B cell (primary cell): ENCODE data around the gene GDPD4. TPM values are rescaled to one million over a fixed set of nuclear protein-coding genes. Genes with fewer than 3 reads are reported as not detected.

Experiments used
- ATAC-seq: fragments of 200-7000 bp; cut with Tn5 transposase; one replicate; pipeline ENCODE4 v1.10.0; 2021; ENCODE audit warnings: low read depth, mild to moderate bottlenecking, moderate number of reproducible peaks, moderate library complexity
- CTCF ChIA-PET: fragments of 350-600 bp; sonication (Branson Sonifier 250); formaldehyde crosslinking; loops from one replicate; lab custom pipeline; 2021; ENCODE audit warnings: antibody characterized with exemption, inconsistent platforms; lab: Charles Lee
- POLR2A ChIA-PET: fragments of 350-600 bp; sonication (Branson Sonifier 250); formaldehyde crosslinking; loops from one replicate; lab custom pipeline; 2021; ENCODE audit warnings: antibody characterized with exemption; lab: Charles Lee
- DNase-seq: peaks from one replicate; pipeline ENCODE4 v3.0.0; 2013
- H2AFZ ChIP-seq: 2 replicates; pipeline ENCODE4 v1.6.1; 2012; ENCODE audit warnings: mild to moderate bottlenecking, low read depth, low read length; ENCODE audit not compliant: insufficient read depth, poor library complexity, severe bottlenecking
- H3K27ac ChIP-seq, 2 donors: 1 replicate in 1 of 2; 2 replicates in 1 of 2; pipeline ENCODE4 v1.5.1; 2012 to 2013; ENCODE audit warnings: low read length in 2 of 2, mild to moderate bottlenecking in 2 of 2, moderate library complexity in 1 of 2
- H3K27me3 ChIP-seq, 4 experiments: fragments of 200-600 bp in 1 of 4; sonication (generic) in 1 of 4; replicated peaks in 1 of 4; 1 replicate in 2 of 4; 2 replicates in 2 of 4; pipeline versions ENCODE4 v1.6.1 to v1.7.0; 2013 to 2016; ENCODE audit warnings: low read length in 3 of 4, mild to moderate bottlenecking in 2 of 4, mixed read lengths in 1 of 4, moderate library complexity in 1 of 4; ENCODE audit not compliant: insufficient read depth in 4 of 4, control insufficient read depth in 3 of 4; ENCODE audit errors: control extremely low read depth in 1 of 4
- H3K36me3 ChIP-seq, 2 experiments: replicated peaks in 1 of 2; 1 replicate in 1 of 2; 2 replicates in 1 of 2; pipeline versions ENCODE4 v1.6.1 to v1.7.1; 2013; ENCODE audit warnings: low read length in 1 of 2; ENCODE audit not compliant: insufficient read depth in 2 of 2, control insufficient read depth in 1 of 2; ENCODE audit errors: control extremely low read depth in 1 of 2, extremely low read depth in 1 of 2
- H3K4me1 ChIP-seq, 2 donors: fragments of 200-600 bp in 1 of 2; sonication (generic) in 1 of 2; 1 replicate in 1 of 2; 2 replicates in 1 of 2; pipeline versions ENCODE4 v1.5.1 to v1.6.1; 2013 to 2017; ENCODE audit warnings: low read length in 2 of 2; ENCODE audit not compliant: control insufficient read depth in 2 of 2, insufficient read depth in 2 of 2
- H3K4me2 ChIP-seq: replicated peaks from 2 replicates; pipeline ENCODE3; 2012; ENCODE audit warnings: mild to moderate bottlenecking, low read depth, low read length; ENCODE audit not compliant: poor library complexity, severe bottlenecking
- H3K4me3 ChIP-seq, 5 experiments: fragments of 200-600 bp in 1 of 5; sonication (generic) in 1 of 5; 1 replicate in 3 of 5; 2 replicates in 2 of 5; pipeline versions ENCODE4 v1.5.1 to v1.7.0; 2011 to 2016; ENCODE audit warnings: low read length in 4 of 5, mild to moderate bottlenecking in 4 of 5, low read depth in 2 of 5, control low read depth in 1 of 5, moderate library complexity in 1 of 5; ENCODE audit not compliant: insufficient read depth in 1 of 5; ENCODE audit errors: control extremely low read depth in 1 of 5, extremely low read depth in 1 of 5
- H3K79me2 ChIP-seq: fragments of 200-600 bp; sonication (generic); one replicate; pipeline ENCODE4 v1.6.0; 2016; ENCODE audit warnings: low read length; ENCODE audit not compliant: control insufficient read depth, insufficient read depth
- H3K9ac ChIP-seq: fragments of 200-600 bp; sonication (generic); 2 replicates; pipeline ENCODE4 v1.6.1; 2017; ENCODE audit warnings: mild to moderate bottlenecking, low read length, moderate library complexity
- H3K9me3 ChIP-seq, 3 donors: one replicate each; pipeline versions ENCODE4 v1.6.1 to v1.7.1; 2013; ENCODE audit warnings: low read length in 2 of 3; ENCODE audit not compliant: control insufficient read depth in 2 of 3, insufficient read depth in 1 of 3; ENCODE audit errors: control extremely low read depth in 1 of 3
- H4K20me1 ChIP-seq: 2 replicates; pipeline ENCODE4 v1.6.0; 2012; ENCODE audit warnings: mild to moderate bottlenecking, low read length; ENCODE audit not compliant: insufficient read depth, control insufficient read depth, poor library complexity, severe bottlenecking
- H3K27ac Mint-ChIP-seq: one replicate; pipeline ENCODE4 v1.8.0; 2021; ENCODE audit warnings: mixed read lengths
- H3K27me3 Mint-ChIP-seq: one replicate; pipeline ENCODE4 v1.8.0; 2021; ENCODE audit warnings: mixed read lengths
- H3K4me1 Mint-ChIP-seq: one replicate; pipeline ENCODE4 v1.8.0; 2021; ENCODE audit warnings: mixed read lengths
- H3K4me3 Mint-ChIP-seq: one replicate; pipeline ENCODE4 v1.8.0; 2021; ENCODE audit warnings: mixed read lengths
- H3K9me3 Mint-ChIP-seq: one replicate; pipeline ENCODE4 v1.8.0; 2022; ENCODE audit warnings: mixed read lengths; ENCODE audit not compliant: insufficient read depth
- EZH2 ChIP-seq: IDR thresholded peaks from 2 replicates; pipeline ENCODE4 v1.6.1; 2012; ENCODE audit warnings: borderline replicate concordance, low read depth, mild to moderate bottlenecking, moderate library complexity, low read length; ENCODE audit not compliant: insufficient read depth, poor library complexity, severe bottlenecking
- WGBS: methylation state at CpG from one replicate; pipeline ENCODE4 v1.1.5; 2013; ENCODE audit warnings: missing lambda C conversion rate; ENCODE audit not compliant: insufficient coverage; 5-methylcytosine and 5-hydroxymethylcytosine counted together
- intact Hi-C: fragments of 100-400 bp; cut with micrococcal nuclease; formaldehyde crosslinking; loops from one replicate; pipeline ENCODE4 v1.10.0; 2022
- polyA plus RNA-seq: library from polyadenylated mRNA; depleted of rRNA; stranded (reverse); fragments of >200 nt; gene quantifications from 2 replicates; pipeline ENCODE4 v1.2.3, GENCODE V29; 2012
- total RNA-seq, 2 donors: library from RNA; stranded (reverse); fragments of 120-200 nt in 1 of 2; gene quantifications; 1 replicate in 1 of 2; 2 replicates in 1 of 2; pipeline versions ENCODE4 v1.2.3 to v1.2.4, GENCODE V29; 2013 to 2022
- TF ChIP-seq, protein P1 (sequence below): fragments of 200-600 bp; IDR thresholded peaks from one replicate; pipeline ENCODE4 v1.8.0; 2022; ENCODE audit warnings: antibody characterized with exemption, mild to moderate bottlenecking

Gene GDPD4
- total and polyA plus RNA-seq, 2 donors (not counting 1 experiment from before 2014, with no cell fraction given) = not detected

DNA sequence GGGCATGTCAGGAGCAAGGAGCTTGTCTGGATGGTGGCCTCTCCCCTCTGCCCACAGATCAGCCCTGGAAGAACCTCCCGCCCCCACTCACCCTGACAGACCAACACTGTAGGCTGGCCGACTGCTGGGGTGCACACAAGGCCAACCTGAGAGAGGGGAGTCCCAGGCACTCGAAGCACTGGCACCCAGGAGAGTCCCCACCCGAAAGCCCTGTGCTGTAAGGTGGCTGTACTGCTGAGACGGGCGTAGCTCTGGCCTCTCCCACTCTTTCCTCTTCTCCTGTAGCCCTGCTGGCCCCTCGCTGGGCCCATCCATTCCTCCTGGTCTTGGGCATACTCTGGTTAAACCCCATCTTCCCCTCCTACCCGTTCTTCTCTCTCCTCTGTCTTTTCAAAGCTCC, 133.7 kb downstream of the GDPD4 start:
- Mint-ChIP-seq H3K27ac (no peak overlapping the region), H3K27me3 (no peaks in the 10 kb centered on the region), H3K4me1 (no peaks in the 10 kb centered on the region), H3K4me3 (no peak overlapping the region), H3K9me3 (no peaks in the 10 kb centered on the region)
- ATAC-seq (no peak), DNase-seq (no peak)
- Histone ChIP-seq H3K79me2 (no peaks in the 10 kb centered on the region), H3K9me3 (no peaks in the 10 kb centered on the region), H3K4me1 (no peaks in the 10 kb centered on the region), H3K4me2 (no peak overlapping the region), H3K9ac (no peak overlapping the region), H3K36me3 (no peaks in the 10 kb centered on the region), H2AFZ (no peak overlapping the region), H4K20me1 (no peaks in the 10 kb centered on the region), H3K27ac (no peak overlapping the region), H3K4me3 (no peak overlapping the region), H3K27me3 (no peaks in the 10 kb centered on the region)
- TF ChIP-seq EZH2 = no peak
- TF ChIP-seq, protein P1, sequence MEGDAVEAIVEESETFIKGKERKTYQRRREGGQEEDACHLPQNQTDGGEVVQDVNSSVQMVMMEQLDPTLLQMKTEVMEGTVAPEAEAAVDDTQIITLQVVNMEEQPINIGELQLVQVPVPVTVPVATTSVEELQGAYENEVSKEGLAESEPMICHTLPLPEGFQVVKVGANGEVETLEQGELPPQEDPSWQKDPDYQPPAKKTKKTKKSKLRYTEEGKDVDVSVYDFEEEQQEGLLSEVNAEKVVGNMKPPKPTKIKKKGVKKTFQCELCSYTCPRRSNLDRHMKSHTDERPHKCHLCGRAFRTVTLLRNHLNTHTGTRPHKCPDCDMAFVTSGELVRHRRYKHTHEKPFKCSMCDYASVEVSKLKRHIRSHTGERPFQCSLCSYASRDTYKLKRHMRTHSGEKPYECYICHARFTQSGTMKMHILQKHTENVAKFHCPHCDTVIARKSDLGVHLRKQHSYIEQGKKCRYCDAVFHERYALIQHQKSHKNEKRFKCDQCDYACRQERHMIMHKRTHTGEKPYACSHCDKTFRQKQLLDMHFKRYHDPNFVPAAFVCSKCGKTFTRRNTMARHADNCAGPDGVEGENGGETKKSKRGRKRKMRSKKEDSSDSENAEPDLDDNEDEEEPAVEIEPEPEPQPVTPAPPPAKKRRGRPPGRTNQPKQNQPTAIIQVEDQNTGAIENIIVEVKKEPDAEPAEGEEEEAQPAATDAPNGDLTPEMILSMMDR = no peak
- WGBS = 62% methylated on average over 7 of the region's 8 CpGs
- POLR2A ChIA-PET = no interaction called here
- intact Hi-C loops = no loop called here
- CTCF ChIA-PET = no interaction called here

DNA sequence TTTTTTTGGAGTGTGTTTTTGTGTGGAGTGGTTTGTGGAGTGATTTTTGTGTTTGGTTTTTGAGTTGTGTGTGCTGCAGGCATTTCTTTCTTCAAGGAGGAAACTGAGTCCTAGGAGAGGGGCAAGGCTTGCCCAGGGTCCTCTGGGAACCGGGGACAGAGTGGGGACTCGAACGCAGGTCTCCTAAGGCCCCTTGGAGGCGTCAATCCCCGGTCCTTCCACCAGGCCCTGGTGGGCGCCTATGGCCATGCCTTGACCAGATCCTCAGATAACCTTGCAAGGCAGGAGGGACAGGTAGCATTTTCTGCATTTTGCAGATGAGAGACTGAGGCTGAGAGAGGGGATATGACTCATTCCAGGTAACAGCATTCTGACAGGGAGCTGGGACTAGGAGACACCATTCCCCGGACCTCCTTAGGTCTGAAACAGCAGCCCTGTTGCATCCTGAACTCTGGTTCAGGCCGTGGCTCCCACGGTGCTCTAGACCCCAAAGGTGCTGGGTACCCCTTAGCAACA, 134.3 kb downstream of the GDPD4 start:
- no peaks in the 10 kb centered on the region for H3K79me2 ChIP-seq
- no peak overlapping the region for H3K9ac ChIP-seq
- H3K36me3 ChIP-seq = no peaks in the 10 kb centered on the region
- H3K4me3 ChIP-seq = no peak overlapping the region
- no peak for TF ChIP-seq EZH2
- TF ChIP-seq, protein P1 = no peak
- H3K27me3 ChIP-seq = no peaks in the 10 kb centered on the region
- ChIA-PET POLR2A (no interaction called here), CTCF (no interaction called here)
- intact Hi-C loops = no loop called here
- Mint-ChIP-seq H3K27me3 (no peaks in the 10 kb centered on the region), H3K4me1 (no peaks in the 10 kb centered on the region), H3K9me3 (no peaks in the 10 kb centered on the region), H3K27ac (no peak overlapping the region), H3K4me3 (no peak overlapping the region)
- 88% methylated on average over 9 of the region's 9 CpGs for WGBS
- ATAC-seq (no peak), DNase-seq (no peak)
- H3K4me2 ChIP-seq = no peak overlapping the region
- no peak overlapping the region for H2AFZ ChIP-seq
- H3K9me3 ChIP-seq = no peaks in the 10 kb centered on the region
- no peak overlapping the region for H3K27ac ChIP-seq
- no peaks in the 10 kb centered on the region for H3K4me1 ChIP-seq
- H4K20me1 ChIP-seq = no peaks in the 10 kb centered on the region

Other genes with a start within 250 kb of the GDPD4 start
- gene CAPN5, start 234.7 kb downstream of the GDPD4 start, total RNA-seq = 0.74 and 2.3 TPM in 2 replicates
- gene CAPN5, start 234.7 kb downstream of the GDPD4 start, polyA plus RNA-seq = 0.45 and 0.78 TPM in 2 replicates
- gene OMP, start 198.8 kb downstream of the GDPD4 start, total RNA-seq = not detected in 2 replicates
- gene OMP, start 198.8 kb downstream of the GDPD4 start, polyA plus RNA-seq = not detected in 2 replicates
- 0.07 and 0.17 TPM in 2 replicates for gene MYO7A, start 173.4 kb downstream of the GDPD4 start, total RNA-seq
- gene MYO7A, start 173.4 kb downstream of the GDPD4 start, polyA plus RNA-seq = 0.03 TPM in 2 replicates
- 18.6 and 23.4 TPM in 2 replicates for gene PAK1, start 172.4 kb upstream of the GDPD4 start, total RNA-seq
- gene PAK1, start 172.4 kb upstream of the GDPD4 start, polyA plus RNA-seq = 11.9 and 15.1 TPM in 2 replicates